Measurements from ENCODE around the gene LRRC75B.
"Not testable (repeated sequence)": the region's sequence is repeated elsewhere in the genome, so short reads cannot be mapped to it uniquely, and the experiment has no call there.

DNA sequence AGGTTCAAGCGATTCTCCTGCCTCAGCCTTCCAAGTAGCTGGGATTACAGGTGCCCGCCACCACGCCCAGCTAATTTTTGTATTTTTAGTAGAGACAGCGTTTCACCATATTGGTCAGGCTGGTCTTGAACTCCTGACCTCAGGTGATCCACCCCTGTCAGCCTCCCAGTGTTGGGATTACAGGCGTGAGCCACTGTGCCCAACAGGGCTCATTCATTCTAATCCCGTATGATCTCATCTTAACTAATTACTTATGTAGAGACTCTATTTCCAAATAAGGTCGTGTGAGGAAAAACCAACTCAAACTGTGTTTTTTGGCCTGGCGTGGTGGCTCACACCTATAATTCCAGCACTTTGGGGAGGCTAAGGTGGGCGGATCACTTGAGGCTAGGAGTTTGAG lies 4.2 kb upstream of the LRRC75B start:
- TF ChIP-seq, protein P1, sequence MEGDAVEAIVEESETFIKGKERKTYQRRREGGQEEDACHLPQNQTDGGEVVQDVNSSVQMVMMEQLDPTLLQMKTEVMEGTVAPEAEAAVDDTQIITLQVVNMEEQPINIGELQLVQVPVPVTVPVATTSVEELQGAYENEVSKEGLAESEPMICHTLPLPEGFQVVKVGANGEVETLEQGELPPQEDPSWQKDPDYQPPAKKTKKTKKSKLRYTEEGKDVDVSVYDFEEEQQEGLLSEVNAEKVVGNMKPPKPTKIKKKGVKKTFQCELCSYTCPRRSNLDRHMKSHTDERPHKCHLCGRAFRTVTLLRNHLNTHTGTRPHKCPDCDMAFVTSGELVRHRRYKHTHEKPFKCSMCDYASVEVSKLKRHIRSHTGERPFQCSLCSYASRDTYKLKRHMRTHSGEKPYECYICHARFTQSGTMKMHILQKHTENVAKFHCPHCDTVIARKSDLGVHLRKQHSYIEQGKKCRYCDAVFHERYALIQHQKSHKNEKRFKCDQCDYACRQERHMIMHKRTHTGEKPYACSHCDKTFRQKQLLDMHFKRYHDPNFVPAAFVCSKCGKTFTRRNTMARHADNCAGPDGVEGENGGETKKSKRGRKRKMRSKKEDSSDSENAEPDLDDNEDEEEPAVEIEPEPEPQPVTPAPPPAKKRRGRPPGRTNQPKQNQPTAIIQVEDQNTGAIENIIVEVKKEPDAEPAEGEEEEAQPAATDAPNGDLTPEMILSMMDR (IDR thresholded peaks at IDR 0.05): not testable (repeated sequence)
- not testable (repeated sequence) for TF ChIP-seq ZFX (IDR thresholded peaks at IDR 0.05; ENCODE audit: borderline replicate concordance)

Data from 22Rv1 (cell line).